Measurements from ENCODE around the gene CTIF. TPM values are rescaled to one million over a fixed set of nuclear protein-coding genes. Genes with fewer than 3 reads are reported as not detected.
"Not testable (repeated sequence)": the region's sequence is repeated elsewhere in the genome, so short reads cannot be mapped to it uniquely, and the experiment has no call there.

CTIF gene
- total RNA-seq, 4 donors from 2014 or later, result 16.6 to 116 (median 34.5) TPM

- Histone ChIP-seq H3K36me3 (no peaks in the 10 kb centered on the region), H3K27ac (no peak overlapping the region), H3K4me1 (peaks cover 0 to 13% (median 4%) of the 10 kb centered on the region in 4 donors), H3K4me3 (no peak overlapping the region), H3K27me3 (no peaks in the 10 kb centered on the region), H3K9me3 (no peaks in the 10 kb centered on the region)
- DNase-seq, result peak in 1 of 3 donors; percentile 60
- TF ChIP-seq CTCF (IDR thresholded peaks at IDR 0.05), result no peak
- TF ChIP-seq POLR2A (IDR thresholded peaks at IDR 0.05), result no peak
Measured at GRCh38 chr18:48714873-48715272, 176.0 kb downstream of the CTIF start.

- no peak overlapping the region for H3K4me3 ChIP-seq
- peak in 2 of 3 donors; percentile 77 to 81 for DNase-seq
- H3K27me3 ChIP-seq, result no peaks in the 10 kb centered on the region
- no peak for TF ChIP-seq POLR2A (IDR thresholded peaks at IDR 0.05)
- TF ChIP-seq CTCF (IDR thresholded peaks at IDR 0.05), result peak in 1 of 6 experiments; percentile 1
- peak overlapping the region in 2 of 4 donors; percentile 43 to 58 for H3K27ac ChIP-seq
- H3K4me1 ChIP-seq, result peaks cover 0 to 13% (median 4%) of the 10 kb centered on the region in 4 donors
- H3K36me3 ChIP-seq, result no peaks in the 10 kb centered on the region
- H3K9me3 ChIP-seq, result no peaks in the 10 kb centered on the region
Measured at GRCh38 chr18:48715711-48716361, 177.0 kb downstream of the CTIF start.

GRCh38 chr18:48717227-48717626 is 178.4 kb downstream of the CTIF start:
- H3K4me3 ChIP-seq, H3K9me3 ChIP-seq, H3K27ac ChIP-seq, H3K27me3 ChIP-seq, H3K36me3 ChIP-seq, DNase-seq: not testable (repeated sequence)
- H3K4me1 ChIP-seq, result peaks cover 0 to 13% (median 4%) of the 10 kb centered on the region in 4 donors

- H3K27me3 ChIP-seq, result no peaks in the 10 kb centered on the region
- no peak overlapping the region for H3K4me3 ChIP-seq
- H3K9me3 ChIP-seq, result no peaks in the 10 kb centered on the region
Measured at GRCh38 chr18:48718251-48718959, 179.6 kb downstream of the CTIF start.

GRCh38 chr18:48719388-48719787 is 180.6 kb downstream of the CTIF start:
- no peak for DNase-seq
- no peaks in the 10 kb centered on the region for H3K36me3 ChIP-seq
- H3K4me1 ChIP-seq, result peaks cover 0 to 13% (median 4%) of the 10 kb centered on the region in 4 donors
- no peak overlapping the region for H3K27ac ChIP-seq
- no peak for TF ChIP-seq CTCF (IDR thresholded peaks at IDR 0.05)
- TF ChIP-seq POLR2A (IDR thresholded peaks at IDR 0.05), result no peak
- no peak overlapping the region for H3K4me3 ChIP-seq
- no peaks in the 10 kb centered on the region for H3K27me3 ChIP-seq
- H3K9me3 ChIP-seq, result no peaks in the 10 kb centered on the region

More at GRCh38 chr18:48718251-48718959, 179.6 kb downstream of the CTIF start:
- TF ChIP-seq CTCF (IDR thresholded peaks at IDR 0.05) (no peak), POLR2A (IDR thresholded peaks at IDR 0.05) (no peak)
- DNase-seq, result no peak
- H3K27ac ChIP-seq, result no peak overlapping the region
- H3K36me3 ChIP-seq, result no peaks in the 10 kb centered on the region
- H3K4me1 ChIP-seq, result peaks cover 0 to 13% (median 4%) of the 10 kb centered on the region in 4 donors

- no peak for DNase-seq
- no peak for TF ChIP-seq CTCF (IDR thresholded peaks at IDR 0.05)
- TF ChIP-seq POLR2A (IDR thresholded peaks at IDR 0.05), result no peak
- H3K36me3 ChIP-seq, result no peaks in the 10 kb centered on the region
- H3K27me3 ChIP-seq, result no peaks in the 10 kb centered on the region
- H3K4me3 ChIP-seq, result no peak overlapping the region
- H3K9me3 ChIP-seq, result no peaks in the 10 kb centered on the region
- no peak overlapping the region for H3K27ac ChIP-seq
- peaks cover 0 to 11% (median 4%) of the 10 kb centered on the region in 4 donors for H3K4me1 ChIP-seq
Measured at GRCh38 chr18:48719974-48720654, 181.3 kb downstream of the CTIF start.
